Breast epithelium (tissue), 3 donors: ENCODE measurements around the gene CHST8.

ENCODE experiments used
- POLR2AphosphoS5 ChIP-seq, 3 donors: sonication (generic); formaldehyde crosslinking; IDR thresholded peaks; one replicate each; pipeline ENCODE4 v1.6.1; 2017; ENCODE audit warnings: antibody characterized with exemption in 3 of 3
- TF ChIP-seq, protein P1 (sequence below), 3 donors: fragments of 450-650 bp; IDR thresholded peaks; one replicate each; pipeline ENCODE4 v1.5.1; 2016 to 2017; ENCODE audit warnings: antibody characterized with exemption in 3 of 3, mild to moderate bottlenecking in 3 of 3, moderate library complexity in 3 of 3

DNA sequence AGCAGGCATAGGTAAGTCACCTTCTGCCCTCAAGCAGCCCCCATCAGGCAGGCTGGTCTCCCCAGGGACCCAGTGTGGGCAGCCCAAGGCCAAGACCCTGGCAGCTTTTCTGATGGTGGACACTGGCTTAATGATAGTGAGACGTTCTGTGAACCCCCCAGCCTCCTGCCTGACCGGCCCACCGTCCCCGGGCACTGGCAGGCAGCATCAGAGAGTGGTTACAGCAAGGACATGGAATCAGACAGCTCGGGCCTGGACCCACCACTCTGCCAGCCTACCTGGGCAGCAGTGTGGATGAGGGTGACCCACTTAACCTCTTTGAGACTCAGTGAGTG, 129.7 kb downstream of the CHST8 start:
- no peak for TF ChIP-seq POLR2AphosphoS5 (IDR thresholded peaks at IDR 0.05)
- TF ChIP-seq, protein P1, sequence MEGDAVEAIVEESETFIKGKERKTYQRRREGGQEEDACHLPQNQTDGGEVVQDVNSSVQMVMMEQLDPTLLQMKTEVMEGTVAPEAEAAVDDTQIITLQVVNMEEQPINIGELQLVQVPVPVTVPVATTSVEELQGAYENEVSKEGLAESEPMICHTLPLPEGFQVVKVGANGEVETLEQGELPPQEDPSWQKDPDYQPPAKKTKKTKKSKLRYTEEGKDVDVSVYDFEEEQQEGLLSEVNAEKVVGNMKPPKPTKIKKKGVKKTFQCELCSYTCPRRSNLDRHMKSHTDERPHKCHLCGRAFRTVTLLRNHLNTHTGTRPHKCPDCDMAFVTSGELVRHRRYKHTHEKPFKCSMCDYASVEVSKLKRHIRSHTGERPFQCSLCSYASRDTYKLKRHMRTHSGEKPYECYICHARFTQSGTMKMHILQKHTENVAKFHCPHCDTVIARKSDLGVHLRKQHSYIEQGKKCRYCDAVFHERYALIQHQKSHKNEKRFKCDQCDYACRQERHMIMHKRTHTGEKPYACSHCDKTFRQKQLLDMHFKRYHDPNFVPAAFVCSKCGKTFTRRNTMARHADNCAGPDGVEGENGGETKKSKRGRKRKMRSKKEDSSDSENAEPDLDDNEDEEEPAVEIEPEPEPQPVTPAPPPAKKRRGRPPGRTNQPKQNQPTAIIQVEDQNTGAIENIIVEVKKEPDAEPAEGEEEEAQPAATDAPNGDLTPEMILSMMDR (IDR thresholded peaks at IDR 0.05): no peak
